Activated naive CD8-positive, alpha-beta T cell (primary cell): ENCODE results near the gene DPY19L2.
"Not testable (repeated sequence)": the region's sequence is repeated elsewhere in the genome, so short reads cannot be mapped to it uniquely, and the experiment has no call there.

Experiments used
- H3K27ac Mint-ChIP-seq: one replicate; pipeline ENCODE4 v1.8.0; 2021; ENCODE audit warnings: mixed read lengths
- H3K27me3 Mint-ChIP-seq: one replicate; pipeline ENCODE4 v1.8.0; 2021; ENCODE audit warnings: mixed read lengths
- H3K36me3 Mint-ChIP-seq: one replicate; pipeline ENCODE4 v1.8.0; 2021; ENCODE audit warnings: mixed read lengths
- H3K4me1 Mint-ChIP-seq: one replicate; pipeline ENCODE4 v1.8.0; 2021; ENCODE audit warnings: low read depth, mixed read lengths
- H3K4me3 Mint-ChIP-seq: one replicate; pipeline ENCODE4 v1.8.0; 2021; ENCODE audit warnings: mild to moderate bottlenecking, mixed read lengths
- H3K9me3 Mint-ChIP-seq: one replicate; pipeline ENCODE4 v1.8.0; 2021; ENCODE audit warnings: low read depth, mixed read lengths

DPY19L2 gene

DNA sequence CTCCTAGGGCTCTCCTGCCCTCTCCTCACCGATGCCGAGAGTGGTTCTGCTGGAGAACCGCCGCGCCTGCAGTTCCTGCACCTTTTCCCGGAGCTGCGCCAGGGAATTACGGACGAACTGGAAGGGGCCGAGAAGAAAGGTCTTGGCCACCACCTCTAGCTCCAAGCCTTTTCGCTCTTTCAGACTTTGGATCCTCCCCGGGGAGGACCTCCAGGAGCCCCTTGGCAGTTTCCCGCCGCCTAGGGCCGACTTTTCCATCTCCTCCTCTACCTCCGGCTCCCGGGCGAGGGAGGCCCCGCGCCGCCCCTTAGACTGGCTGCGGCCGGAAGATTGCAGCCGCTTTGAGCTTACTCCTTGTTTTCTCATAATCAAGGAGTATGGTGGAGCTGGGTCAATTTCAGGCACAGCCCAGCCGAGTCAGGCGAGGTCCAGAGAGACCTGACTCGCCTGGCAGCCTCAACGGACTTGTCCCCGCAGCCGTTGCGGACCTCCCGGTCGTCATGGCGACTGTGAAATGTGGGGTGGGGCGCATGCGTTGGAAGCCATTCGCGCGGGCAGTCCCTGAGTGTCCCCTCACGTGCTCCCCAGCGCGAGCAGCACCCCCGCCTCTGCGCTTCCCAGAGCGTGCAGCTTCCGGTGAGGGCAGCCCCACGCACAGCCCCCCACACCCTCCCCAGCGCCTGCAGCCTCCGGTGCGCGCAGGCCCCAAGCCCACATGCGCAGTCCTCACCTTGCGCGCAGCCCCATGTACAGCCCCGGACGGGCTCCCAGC, at the start of gene DPY19L2:
Gene DPY19L2 (minus strand): TSS at position 466 of the 772 bp plus-strand sequence. CDS start 100 bp downstream, at position 366.
- H3K27me3 Mint-ChIP-seq = no peaks in the 10 kb centered on the region
- peak within 1 kb of the TSS; percentile 90 for H3K27ac Mint-ChIP-seq
- no peaks in the 10 kb centered on the region for H3K36me3 Mint-ChIP-seq
- peak within 1 kb of the TSS; percentile 92 for H3K4me3 Mint-ChIP-seq
- H3K4me1 Mint-ChIP-seq = peaks cover 34% of the 10 kb centered on the region
- H3K9me3 Mint-ChIP-seq = no peaks in the 10 kb centered on the region

GRCh38 chr12:63716891-63717290, 48.6 kb upstream of the DPY19L2 start:
- H3K27ac Mint-ChIP-seq, H3K27me3 Mint-ChIP-seq, H3K9me3 Mint-ChIP-seq, H3K36me3 Mint-ChIP-seq, H3K4me3 Mint-ChIP-seq: not testable (repeated sequence)
- H3K4me1 Mint-ChIP-seq = peaks cover 14% of the 10 kb centered on the region

- H3K27ac Mint-ChIP-seq = peak overlapping the region; percentile 47
- not testable (repeated sequence) for H3K27me3 Mint-ChIP-seq
- peaks cover 14% of the 10 kb centered on the region for H3K4me1 Mint-ChIP-seq
These were observed 46.9 kb upstream of the DPY19L2 start for GRCh38 chr12:63715107-63715625.

DNA sequence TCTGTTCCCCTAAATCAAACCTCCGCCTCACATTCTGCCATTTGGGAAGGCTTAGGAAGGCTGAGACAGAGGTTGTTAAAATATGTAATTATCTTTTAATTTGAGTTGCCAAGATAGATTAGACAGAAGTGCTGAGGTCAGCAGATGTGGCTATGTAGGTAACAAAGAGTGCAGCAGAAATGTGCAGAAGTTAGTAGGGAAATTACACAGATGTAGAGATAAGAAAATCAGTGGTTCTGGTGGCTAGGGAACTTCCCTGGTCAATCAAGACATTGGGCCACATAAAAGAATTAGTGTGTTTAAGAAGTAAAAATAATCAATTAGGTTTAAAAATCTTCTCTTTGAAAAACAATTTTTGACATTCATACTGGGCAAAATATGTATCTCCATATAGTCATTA, 46.1 kb upstream of the DPY19L2 start:
- Mint-ChIP-seq H3K4me3 (peak overlapping the region; percentile 21), H3K4me1 (peaks cover 14% of the 10 kb centered on the region), H3K27ac (peak overlapping the region; percentile 68)
- not testable (repeated sequence) for H3K9me3 Mint-ChIP-seq, H3K27me3 Mint-ChIP-seq, H3K36me3 Mint-ChIP-seq

More at GRCh38 chr12:63715107-63715625, 46.9 kb upstream of the DPY19L2 start:
- H3K9me3 Mint-ChIP-seq, H3K36me3 Mint-ChIP-seq, H3K4me3 Mint-ChIP-seq: not testable (repeated sequence)

GRCh38 chr12:63713681-63714075, 45.4 kb upstream of the DPY19L2 start:
- H3K9me3 Mint-ChIP-seq, H3K36me3 Mint-ChIP-seq, H3K27me3 Mint-ChIP-seq: not testable (repeated sequence)
- H3K27ac Mint-ChIP-seq = peak overlapping the region; percentile 68
- H3K4me3 Mint-ChIP-seq = peak overlapping the region; percentile 21
- H3K4me1 Mint-ChIP-seq = peaks cover 14% of the 10 kb centered on the region

- H3K36me3 Mint-ChIP-seq, H3K9me3 Mint-ChIP-seq, H3K4me3 Mint-ChIP-seq, H3K27me3 Mint-ChIP-seq: not testable (repeated sequence)
- Mint-ChIP-seq H3K4me1 (peaks cover 14% of the 10 kb centered on the region), H3K27ac (peak overlapping the region; percentile 70)
These were observed 44.8 kb upstream of the DPY19L2 start for GRCh38 chr12:63712979-63713680.

DNA sequence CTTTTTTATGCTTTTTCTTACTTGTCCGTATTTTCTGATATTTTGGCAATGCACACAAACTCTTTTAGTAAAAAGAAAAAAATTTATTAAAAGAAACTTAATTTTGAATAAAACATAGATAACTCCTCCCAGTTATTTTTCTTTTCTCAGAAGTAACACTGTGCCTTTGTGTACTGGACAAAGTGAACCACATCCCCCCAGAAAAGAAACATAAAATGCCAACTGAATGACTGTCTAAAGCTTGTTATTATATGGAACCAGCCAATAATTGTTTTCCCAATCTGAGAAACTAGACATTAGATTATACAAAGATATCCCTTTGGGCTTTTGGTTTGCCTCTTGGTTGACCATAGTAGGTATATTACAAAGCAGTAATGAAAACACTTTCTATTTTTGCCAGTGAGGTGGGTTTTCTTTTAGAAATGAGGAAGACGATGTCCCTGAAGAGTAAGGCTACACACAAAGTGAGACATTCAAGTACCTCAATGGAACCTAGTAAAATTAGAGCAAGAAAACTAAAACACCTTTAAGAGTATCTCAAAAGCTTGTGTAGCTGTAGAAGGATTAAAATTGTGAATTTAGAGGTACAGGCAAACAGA, 44.2 kb upstream of the DPY19L2 start:
- H3K9me3 Mint-ChIP-seq, H3K27me3 Mint-ChIP-seq, H3K4me3 Mint-ChIP-seq, H3K36me3 Mint-ChIP-seq: not testable (repeated sequence)
- peaks cover 14% of the 10 kb centered on the region for H3K4me1 Mint-ChIP-seq
- peak overlapping the region; percentile 70 for H3K27ac Mint-ChIP-seq

DNA sequence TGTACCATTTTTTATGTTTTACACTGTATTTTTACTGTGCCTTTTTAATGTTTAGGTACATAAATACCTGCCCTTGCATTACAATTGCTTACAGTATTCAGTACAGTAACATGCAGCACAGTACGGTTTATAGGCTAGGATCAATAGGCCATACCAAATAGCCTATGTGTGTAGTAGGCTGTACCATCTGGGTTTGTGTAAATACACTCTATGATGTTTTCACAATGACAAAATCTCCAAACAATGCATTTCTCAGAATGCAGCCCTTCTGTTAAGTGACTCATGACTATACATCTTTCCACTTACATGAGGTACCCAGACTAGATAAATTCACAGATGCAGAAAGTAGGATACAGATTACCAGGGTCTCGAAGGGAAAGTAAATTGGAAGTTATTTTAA, 43.0 kb upstream of the DPY19L2 start:
- not testable (repeated sequence) for H3K4me3 Mint-ChIP-seq, H3K36me3 Mint-ChIP-seq, H3K27me3 Mint-ChIP-seq, H3K9me3 Mint-ChIP-seq
- H3K4me1 Mint-ChIP-seq = peaks cover 14% of the 10 kb centered on the region
- peak overlapping the region; percentile 1 for H3K27ac Mint-ChIP-seq

DNA sequence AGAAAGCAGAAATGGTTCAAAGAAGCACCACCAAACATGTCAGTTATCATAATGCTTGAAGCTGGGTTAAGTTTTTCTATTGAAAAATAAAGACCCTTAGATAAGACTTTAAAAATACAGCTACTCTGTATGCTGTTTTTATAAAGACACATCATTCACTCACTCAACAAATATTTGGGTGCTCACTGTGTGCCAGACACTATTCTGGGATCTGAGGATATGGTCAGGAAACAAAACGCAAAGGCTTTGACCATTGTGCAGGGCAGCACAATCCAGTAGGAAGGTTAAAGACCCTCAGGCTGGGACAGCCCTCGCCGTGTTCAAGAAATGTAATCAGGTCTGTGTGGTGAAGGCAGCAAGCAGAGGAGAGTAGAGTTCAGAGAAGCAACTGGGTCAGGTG, 38.0 kb upstream of the DPY19L2 start:
- no peaks in the 10 kb centered on the region for H3K9me3 Mint-ChIP-seq

GRCh38 chr12:63699678-63700382, 31.5 kb upstream of the DPY19L2 start:
- not testable (repeated sequence) for H3K9me3 Mint-ChIP-seq, H3K36me3 Mint-ChIP-seq, H3K4me3 Mint-ChIP-seq, H3K27me3 Mint-ChIP-seq, H3K27ac Mint-ChIP-seq, H3K4me1 Mint-ChIP-seq

More for the DNA sequence above, 38.0 kb upstream of the DPY19L2 start:
- H3K27ac Mint-ChIP-seq = no peak overlapping the region
- H3K27me3 Mint-ChIP-seq = peaks cover 2% of the 10 kb centered on the region
- H3K36me3 Mint-ChIP-seq = no peaks in the 10 kb centered on the region
- H3K4me3 Mint-ChIP-seq = no peak overlapping the region
- no peaks in the 10 kb centered on the region for H3K4me1 Mint-ChIP-seq

- not testable (repeated sequence) for H3K36me3 Mint-ChIP-seq, H3K9me3 Mint-ChIP-seq, H3K4me1 Mint-ChIP-seq, H3K27me3 Mint-ChIP-seq, H3K27ac Mint-ChIP-seq, H3K4me3 Mint-ChIP-seq
These were observed 30.7 kb upstream of the DPY19L2 start for GRCh38 chr12:63699011-63699410.

DNA sequence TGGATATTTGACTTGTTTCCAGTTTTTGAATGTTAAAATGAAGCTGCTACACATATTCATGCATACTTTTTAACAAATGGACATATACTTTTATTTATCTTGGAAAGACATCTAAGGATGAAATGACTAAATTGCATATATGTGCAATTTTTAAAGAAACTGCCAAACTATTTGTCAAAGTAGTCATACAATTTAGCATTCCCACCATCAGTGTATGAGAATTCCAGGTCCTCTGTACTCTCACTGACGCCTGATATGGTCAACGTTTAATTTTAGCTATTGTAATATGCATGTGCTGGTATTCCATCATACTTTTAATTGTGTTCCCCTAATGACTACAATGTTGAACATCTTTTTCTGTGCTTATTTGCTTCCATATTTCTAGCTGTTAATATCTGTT, 22.5 kb upstream of the DPY19L2 start:
- not testable (repeated sequence) for H3K9me3 Mint-ChIP-seq, H3K4me1 Mint-ChIP-seq, H3K27me3 Mint-ChIP-seq, H3K27ac Mint-ChIP-seq, H3K36me3 Mint-ChIP-seq, H3K4me3 Mint-ChIP-seq

DNA sequence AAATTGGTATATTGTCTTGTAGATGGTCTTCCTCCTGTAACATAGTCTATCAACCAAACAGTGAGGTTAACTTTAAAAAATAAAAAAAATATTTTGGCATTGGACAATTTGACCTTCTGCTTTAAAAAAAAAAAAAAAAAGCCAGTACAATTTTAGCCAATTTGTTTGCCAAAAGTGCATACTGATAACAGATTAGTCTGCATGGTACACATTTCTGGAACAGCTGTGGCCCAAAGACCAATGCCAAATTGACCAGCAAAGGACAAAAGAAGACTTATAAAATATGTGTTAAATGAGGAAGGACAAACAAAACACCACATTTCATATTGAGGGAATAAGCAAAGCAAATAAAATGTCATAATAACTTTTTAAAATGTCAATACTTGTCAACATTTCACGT, 20.8 kb upstream of the DPY19L2 start:
- not testable (repeated sequence) for H3K27me3 Mint-ChIP-seq, H3K27ac Mint-ChIP-seq

GRCh38 chr12:63686623-63687022, 18.3 kb upstream of the DPY19L2 start:
- not testable (repeated sequence) for H3K4me3 Mint-ChIP-seq, H3K36me3 Mint-ChIP-seq, H3K4me1 Mint-ChIP-seq, H3K9me3 Mint-ChIP-seq, H3K27me3 Mint-ChIP-seq, H3K27ac Mint-ChIP-seq

More for the DNA sequence above, 20.8 kb upstream of the DPY19L2 start:
- not testable (repeated sequence) for H3K4me3 Mint-ChIP-seq, H3K4me1 Mint-ChIP-seq, H3K36me3 Mint-ChIP-seq, H3K9me3 Mint-ChIP-seq

GRCh38 chr12:63685789-63686188, 17.5 kb upstream of the DPY19L2 start:
- not testable (repeated sequence) for H3K4me1 Mint-ChIP-seq, H3K4me3 Mint-ChIP-seq, H3K9me3 Mint-ChIP-seq, H3K36me3 Mint-ChIP-seq, H3K27me3 Mint-ChIP-seq, H3K27ac Mint-ChIP-seq
